ENCODE data around the gene SLC23A1.
"Not testable (repeated sequence)": the region's sequence is repeated elsewhere in the genome, so short reads cannot be mapped to it uniquely, and the experiment has no call there.

SLC23A1 gene

DNA sequence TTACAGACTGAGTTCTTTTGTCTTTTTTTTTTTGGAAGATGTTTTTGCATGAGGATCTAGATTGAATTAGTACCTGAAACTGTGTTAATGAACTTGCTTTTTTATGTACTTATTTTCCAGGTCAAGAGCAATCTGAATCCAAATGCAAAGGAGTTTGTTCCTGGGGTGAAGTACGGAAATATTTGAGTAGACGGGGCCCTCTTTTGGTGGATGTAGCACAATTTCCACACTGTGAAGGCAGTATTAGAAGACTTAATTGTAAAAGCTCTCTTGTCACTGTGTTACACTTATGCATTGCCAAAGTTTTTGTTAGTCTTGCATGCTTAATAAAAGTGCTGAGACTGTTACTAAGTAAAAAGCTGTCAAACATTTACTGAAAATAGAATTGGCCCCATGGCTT is 14.5 kb downstream of the SLC23A1 start:
- no peak for FAIRE-seq

DNA sequence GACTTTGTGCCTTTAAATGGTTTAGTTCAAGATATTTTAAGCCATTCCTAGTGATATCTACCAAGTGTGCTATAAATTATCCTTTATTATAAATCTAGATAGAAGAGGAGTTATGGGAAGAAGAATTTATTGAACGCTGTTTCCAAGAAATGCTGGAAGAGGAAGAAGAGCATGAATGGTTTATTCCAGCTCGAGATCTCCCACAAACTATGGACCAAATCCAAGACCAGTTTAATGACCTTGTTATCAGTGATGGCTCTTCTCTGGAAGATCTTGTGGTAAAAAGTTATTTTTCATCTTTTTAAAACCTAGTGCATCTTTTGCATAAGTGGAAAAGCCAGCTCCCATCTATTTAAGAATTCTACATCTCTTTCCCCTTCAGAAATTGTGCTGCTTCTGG is 18.6 kb downstream of the SLC23A1 start:
- no peak for FAIRE-seq

DNA sequence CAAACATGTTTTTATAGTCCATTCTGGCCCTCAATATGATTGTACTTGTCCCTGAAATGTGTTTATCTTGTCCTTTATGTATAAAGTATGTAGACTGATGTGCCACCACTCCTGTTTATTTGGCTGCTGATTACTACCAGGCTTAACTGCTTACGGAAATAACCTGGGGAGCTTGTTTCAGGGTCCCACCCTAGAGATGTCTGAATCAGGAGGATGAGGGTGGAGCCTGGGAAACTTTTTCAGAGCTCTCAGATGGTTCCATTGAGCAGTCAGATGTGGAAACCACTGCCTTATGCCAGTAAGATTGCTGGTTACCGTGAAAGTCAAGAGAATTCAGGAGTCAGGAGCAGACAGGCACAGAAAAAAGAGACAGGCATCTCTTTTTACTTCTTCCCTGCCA is 19.2 kb downstream of the SLC23A1 start:
- FAIRE-seq = no peak

DNA sequence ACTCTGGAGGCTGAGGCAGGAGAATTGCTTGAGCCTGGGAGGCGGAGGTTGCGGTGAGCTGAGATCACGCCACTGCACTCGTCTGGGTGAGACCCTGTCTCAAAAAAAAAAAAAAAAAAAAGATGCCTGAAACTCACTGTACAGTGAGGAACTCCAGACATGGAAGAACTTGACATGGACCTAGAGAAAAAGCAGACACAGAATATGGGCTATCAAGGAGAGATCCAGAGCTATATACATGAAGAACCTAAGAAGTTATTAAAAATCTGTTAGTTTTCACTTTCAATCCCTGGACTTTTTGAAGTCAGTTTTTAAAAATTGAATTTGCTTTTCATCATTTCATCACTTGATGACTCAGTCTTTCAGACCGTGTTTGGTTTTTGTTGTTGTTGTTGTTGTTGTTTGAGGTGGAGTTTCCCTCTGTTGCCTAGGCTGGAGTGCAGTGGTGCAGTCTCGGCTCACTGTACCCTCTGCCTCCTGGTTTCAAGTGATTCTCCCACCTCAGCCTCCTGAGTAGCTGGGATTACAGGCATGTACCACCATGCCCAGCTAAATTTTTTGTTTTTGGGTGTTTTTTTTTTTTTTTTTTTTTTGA is 21.2 kb downstream of the SLC23A1 start:
- no peak for FAIRE-seq

DNA sequence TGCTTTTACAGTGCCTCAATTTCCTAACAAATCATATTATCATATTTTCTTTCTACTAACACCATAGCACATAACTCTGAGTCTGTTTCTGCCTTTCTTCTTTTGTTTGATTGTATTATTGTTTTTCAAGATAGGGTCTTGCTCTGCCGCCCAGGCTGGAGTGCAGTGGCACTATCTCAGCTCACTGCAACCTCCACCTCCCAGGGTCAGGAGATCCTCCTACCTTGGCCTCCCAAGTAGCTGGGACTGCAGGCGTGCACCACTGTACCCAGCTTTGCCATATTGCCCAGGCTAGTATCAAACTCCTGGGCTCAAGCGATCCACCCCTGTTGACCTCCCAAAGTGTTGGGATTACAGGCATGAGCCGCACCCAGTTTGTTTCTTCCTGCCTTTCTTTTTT is 22.7 kb downstream of the SLC23A1 start:
- FAIRE-seq = no peak

DNA sequence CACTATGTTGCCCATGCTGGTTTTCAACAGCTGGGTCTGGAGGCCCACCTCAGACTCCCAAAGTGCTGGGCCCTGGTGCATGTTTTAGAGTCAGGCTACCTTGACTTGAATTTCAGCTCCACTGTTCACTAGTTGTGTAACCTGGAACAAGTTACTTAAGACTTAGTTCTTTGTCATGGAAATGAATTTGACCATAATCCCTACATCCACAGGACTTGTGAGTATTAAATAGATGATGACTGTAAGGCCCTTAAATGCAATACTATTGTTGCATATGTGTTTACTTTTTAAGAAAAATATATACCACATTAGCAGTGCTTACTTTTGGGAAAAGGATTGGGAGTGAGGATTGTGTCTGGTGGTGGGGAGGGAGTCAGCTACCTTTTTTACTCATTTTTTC is 25.0 kb downstream of the SLC23A1 start:
- FAIRE-seq = no peak

DNA sequence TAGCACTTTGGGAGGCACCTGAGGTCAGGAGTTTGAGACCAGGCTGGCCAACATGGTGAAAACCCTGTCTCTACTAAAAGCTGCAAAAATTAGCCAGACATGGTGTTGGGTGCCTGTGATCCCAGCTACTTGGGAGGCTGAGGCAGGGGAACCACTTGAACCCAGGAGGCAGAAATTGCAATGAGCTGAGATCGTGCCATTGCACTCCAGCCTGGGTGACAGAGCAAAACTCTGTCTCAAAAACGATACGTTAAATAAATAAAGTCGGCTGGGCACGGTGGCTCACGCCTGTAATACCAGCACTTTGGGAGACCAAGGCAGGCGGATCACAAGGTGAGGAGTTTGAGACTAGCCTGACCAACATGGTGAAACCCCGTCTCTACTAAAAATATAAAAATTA is 27.2 kb downstream of the SLC23A1 start:
- FAIRE-seq = not testable (repeated sequence)

DNA sequence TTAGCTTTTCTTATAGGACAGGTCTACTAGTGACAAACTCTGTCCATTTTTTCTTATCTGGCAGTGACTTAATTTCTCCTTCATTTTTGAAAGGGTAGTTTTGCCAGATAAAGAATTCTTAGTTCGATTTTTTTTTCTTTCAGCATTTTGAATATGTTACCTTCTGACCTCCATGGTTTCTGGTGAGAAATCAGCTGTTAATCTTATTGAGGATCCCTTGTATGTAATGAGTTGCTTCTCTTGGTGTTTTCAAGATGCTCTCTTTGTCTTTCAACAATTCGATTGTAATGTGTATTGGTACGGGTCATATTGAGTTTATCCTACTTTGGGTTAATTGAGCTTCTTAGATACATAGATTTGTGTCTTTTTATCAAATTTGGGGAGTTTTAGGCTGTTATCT is 28.9 kb downstream of the SLC23A1 start:
- no peak for FAIRE-seq

DNA sequence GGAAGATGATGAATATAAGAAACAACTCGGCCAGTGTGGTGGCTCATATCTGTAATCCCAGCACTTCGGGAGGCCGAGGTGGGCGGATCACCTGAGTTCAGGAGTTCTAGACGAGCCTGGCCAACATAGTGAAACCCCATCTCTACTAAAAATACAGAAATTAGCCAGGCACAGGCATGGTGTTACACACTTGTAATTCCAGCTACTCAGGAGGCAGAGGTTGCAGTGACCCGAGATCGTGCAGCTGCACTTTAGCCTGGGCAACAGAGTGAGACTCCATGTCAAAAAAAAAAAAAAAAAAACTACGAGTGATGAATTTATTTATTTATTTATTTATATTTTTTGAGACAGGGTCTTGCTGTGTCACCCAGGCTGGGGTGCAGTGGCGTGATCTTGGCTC is 35.2 kb downstream of the SLC23A1 start:
- not testable (repeated sequence) for FAIRE-seq

DNA sequence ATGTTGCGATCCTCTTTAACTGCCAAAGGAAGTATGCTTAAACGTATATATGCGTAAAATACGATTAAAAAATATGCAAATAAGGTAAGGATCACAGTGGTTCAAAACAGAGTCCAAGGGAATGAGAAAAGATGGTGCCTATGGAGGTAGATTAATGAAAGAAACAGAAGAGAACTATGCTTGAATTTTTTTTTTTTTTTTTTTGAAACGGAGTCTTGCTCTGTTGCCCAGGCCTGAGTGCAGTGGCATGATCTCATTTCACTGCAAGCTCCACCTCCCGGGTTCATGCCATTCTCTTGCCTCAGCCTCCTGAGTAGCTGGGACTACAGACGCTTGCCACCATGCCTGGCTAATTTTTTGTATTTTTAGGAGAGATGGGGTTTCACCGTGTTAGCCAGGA is 37.7 kb downstream of the SLC23A1 start:
- not testable (repeated sequence) for FAIRE-seq

DNA sequence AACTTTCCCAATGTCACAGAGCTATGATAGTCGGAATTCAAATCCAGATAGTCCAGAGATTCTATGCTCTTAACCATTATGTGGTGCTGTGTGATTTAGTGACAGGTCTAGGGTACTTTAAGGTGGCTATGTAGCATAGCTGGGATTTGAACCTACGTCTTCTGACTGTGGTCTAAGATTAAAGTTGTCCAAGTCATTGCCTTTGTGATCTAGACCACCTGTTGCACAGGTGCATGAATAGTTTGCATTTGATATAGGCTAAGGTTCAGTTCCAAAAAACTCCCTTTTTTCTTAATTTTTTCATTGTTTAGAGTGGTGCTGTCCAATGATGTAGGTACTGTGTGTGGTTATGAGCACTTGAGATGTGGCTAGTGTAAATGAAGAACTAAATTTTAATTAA is 38.9 kb downstream of the SLC23A1 start:
- FAIRE-seq = no peak

DNA sequence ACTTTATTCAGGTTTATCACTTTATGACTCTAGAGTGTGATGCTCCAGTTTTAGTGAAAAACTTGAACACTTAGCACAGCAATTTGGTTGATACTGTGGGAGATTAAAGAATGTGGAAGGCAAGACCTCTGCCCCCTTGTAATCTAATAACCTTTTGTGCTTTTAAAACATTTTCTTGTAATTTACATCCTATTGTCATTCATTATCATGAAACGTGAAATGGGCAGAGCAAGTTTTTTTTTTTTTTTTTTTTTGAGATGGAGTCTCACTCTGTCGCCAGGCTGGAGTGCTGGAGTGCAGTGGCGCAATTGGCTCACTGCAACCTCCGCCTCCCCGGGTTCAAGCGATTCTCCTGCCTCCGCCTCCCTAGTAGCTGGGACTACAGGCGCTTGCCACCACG is 39.6 kb downstream of the SLC23A1 start:
- no peak for FAIRE-seq

DNA sequence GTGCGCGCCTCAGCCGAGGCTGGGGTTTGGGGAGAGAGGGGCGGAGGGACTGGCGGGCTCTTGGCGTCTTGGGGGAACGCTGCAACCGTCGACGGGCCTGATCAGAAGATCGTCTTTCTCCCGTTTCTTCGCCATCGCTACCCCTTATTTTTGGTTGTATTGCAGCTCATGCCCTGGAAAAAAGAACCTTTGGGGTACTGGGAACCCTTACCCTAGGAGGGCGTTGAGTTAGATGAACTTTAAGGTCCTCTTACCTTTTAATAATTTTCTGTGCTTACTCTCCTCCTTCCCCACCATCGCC is 40.7 kb downstream of the SLC23A1 start:
- no peak for FAIRE-seq

DNA sequence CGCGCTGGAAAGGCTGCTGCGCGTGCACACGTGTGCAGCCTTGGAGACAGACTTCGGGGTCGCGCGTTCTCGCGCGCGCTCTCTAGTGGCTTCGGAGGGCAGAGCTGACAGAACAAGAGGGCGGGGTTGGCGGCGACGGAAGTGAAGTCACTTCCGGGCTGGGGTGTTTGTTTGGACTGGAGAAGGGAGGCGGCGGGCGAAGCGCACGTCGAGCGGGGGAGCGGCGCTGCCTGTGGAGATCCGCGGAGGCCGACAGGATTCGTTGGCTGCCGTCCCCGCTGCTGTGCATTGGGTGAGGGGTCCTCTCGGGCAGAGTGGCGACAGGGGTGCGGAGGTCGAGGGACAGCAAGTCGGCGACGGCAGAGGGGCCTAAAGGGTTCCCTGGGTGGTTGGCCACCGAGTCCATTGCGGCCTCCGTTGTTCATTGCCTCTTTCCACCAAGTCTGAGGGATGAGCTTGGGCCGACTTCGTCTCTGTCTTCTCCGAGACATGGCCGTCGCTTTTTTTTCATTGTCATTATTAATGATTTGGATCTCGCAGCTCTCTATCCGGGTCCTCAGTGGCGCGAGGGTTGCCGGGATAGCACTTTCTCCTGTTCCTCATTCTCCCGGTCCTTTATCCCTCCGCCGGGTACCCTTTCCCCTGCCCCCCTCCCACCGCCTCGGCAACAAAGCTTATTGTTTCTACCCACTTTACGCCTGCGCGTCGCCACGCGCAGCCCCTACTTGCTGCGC is 41.2 kb downstream of the SLC23A1 start, which contains the start of gene PAIP2:
Gene PAIP2, plus strand, starts transcription at position 166 of the 734 bp plus-strand sequence. CDS start 21,931 bp downstream, outside the sequence.
- no peak for FAIRE-seq

DNA sequence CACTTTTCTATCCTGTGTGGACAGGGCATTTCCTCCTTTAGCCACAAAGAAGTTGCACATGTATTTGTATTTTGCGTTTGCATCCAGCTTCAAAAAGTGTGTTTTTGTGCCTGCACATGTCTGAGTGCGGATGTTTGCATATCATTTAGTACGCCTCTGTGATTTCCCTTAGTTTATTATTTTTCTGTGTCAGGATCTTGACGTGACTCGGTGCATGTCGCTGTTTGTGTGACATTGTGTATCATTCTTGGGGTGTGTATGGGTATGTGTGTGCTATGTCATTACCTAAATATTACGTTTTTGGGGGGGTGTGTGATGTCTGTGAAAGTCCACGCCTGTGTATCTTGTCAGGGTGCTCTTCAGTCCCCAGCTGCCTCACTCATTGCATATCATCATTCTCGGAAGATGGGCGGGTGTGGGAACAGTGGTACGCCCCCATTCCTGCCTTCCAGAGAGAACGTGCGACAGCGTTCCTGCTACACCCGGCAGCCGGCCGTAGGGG is 41.9 kb downstream of the SLC23A1 start:
- FAIRE-seq = no peak

DNA sequence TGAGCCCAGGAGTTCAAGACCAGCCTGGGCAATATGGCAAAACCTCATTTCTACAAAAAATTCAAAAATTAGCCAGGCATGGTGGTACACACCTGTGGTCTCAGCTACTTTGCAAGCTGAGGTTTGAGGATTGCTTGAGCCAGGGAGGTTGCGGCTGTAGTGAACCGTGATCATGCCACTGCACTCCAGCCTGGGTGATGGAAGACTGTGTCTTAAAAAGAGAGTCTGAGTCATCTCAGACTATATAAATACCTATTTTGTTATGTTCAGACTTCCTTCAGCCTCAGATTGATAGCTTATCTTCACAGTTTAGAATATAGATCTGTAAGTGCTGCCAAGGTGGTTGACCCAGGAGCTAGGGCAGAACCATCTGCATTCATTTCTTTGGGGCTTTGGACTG is 43.0 kb downstream of the SLC23A1 start:
- no peak for FAIRE-seq

DNA sequence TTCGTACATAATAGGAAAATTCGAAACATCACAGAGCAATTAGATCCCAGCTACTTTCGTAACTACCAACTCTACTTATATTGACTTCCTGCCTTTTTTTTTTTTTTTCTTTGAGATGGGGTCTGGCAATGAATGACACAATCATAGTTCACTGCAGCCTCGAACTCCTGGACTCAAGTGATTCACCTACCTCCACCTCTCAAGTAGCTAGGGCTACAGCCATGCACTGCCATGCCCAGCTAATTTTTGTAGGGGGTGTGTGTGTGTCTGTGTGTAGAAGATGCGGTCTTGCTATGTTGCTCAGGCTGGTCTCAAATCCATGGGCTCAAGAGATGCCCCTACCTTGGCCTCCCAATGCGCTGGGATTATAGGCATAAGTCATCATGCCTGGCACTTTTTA is 47.3 kb downstream of the SLC23A1 start:
- FAIRE-seq = no peak
